ENCODE results near the gene HAUS8.

GRCh38 chr19:17081672-17082630, 6.7 kb upstream of the HAUS8 start:
- TF ChIP-seq POLR2A (IDR thresholded peaks at IDR 0.05; ENCODE audit: low read length) (no peak), GATA1 (IDR thresholded peaks at IDR 0.05; ENCODE audit: low read depth, low read length) (no peak)
